ENCODE data around the gene HIVEP3. TPM values are rescaled to one million over a fixed set of nuclear protein-coding genes. Genes with fewer than 3 reads are reported as not detected.

The HIVEP3 gene
- total RNA-seq, 4 donors from 2014 or later, result 3.2 to 11.0 (median 4.2) TPM

GRCh38 chr1:41915786-41916571 is 2.7 kb downstream of the HIVEP3 start:
- peak overlapping the region in 1 of 4 donors; percentile 17 for H3K27ac ChIP-seq
- no peak for TF ChIP-seq POLR2A (IDR thresholded peaks at IDR 0.05)
- TF ChIP-seq CTCF (IDR thresholded peaks at IDR 0.05), result no peak
- H3K4me1 ChIP-seq, result peaks cover 0 to 48% (median 13%) of the 10 kb centered on the region in 3 donors
- H3K27me3 ChIP-seq, result peaks cover 0 to 7% (median 0%) of the 10 kb centered on the region in 4 donors
- no peaks in the 10 kb centered on the region for H3K9me3 ChIP-seq
- intact Hi-C loops (cut with DNase I), result no loop called here
- no peak overlapping the region for H3K4me3 ChIP-seq
- WGBS, 2 donors, result 65 to 79% methylated on average over 3 to 4 of the region's 4 CpGs
- no peak for DNase-seq
- no peaks in the 10 kb centered on the region for H3K36me3 ChIP-seq

GRCh38 chr1:41914516-41914915 is 4.2 kb downstream of the HIVEP3 start:
- DNase-seq, result no peak
- WGBS, 2 donors, result 64 to 69% methylated on average over 3 of the region's 3 CpGs
- Histone ChIP-seq H3K27ac (no peak overlapping the region), H3K4me1 (peaks cover 0 to 39% (median 13%) of the 10 kb centered on the region in 3 donors), H3K27me3 (peaks cover 0 to 7% (median 0%) of the 10 kb centered on the region in 4 donors), H3K36me3 (no peaks in the 10 kb centered on the region), H3K9me3 (no peaks in the 10 kb centered on the region), H3K4me3 (no peak overlapping the region)
- TF ChIP-seq CTCF (IDR thresholded peaks at IDR 0.05) (no peak), POLR2A (IDR thresholded peaks at IDR 0.05) (no peak)
- intact Hi-C loops (cut with DNase I), result no loop called here

- peaks cover 0 to 24% (median 13%) of the 10 kb centered on the region in 3 donors for H3K4me1 ChIP-seq
- peaks cover 0 to 7% (median 0%) of the 10 kb centered on the region in 4 donors for H3K27me3 ChIP-seq
- intact Hi-C loops (cut with DNase I), result no loop called here
- H3K9me3 ChIP-seq, result no peaks in the 10 kb centered on the region
- no peak overlapping the region for H3K27ac ChIP-seq
- H3K36me3 ChIP-seq, result no peaks in the 10 kb centered on the region
- WGBS, 2 donors, result 75 to 85% methylated on average over 1 of the region's 1 CpG
- no peak overlapping the region for H3K4me3 ChIP-seq
- DNase-seq, result no peak
- TF ChIP-seq CTCF (IDR thresholded peaks at IDR 0.05), result no peak
- TF ChIP-seq POLR2A (IDR thresholded peaks at IDR 0.05), result no peak
These were observed 5.7 kb downstream of the HIVEP3 start for GRCh38 chr1:41913014-41913413.

- intact Hi-C loops (cut with DNase I), result no loop called here
- WGBS, 2 donors, result 47 to 64% methylated on average over 3 of the region's 3 CpGs
- H3K27ac ChIP-seq, result no peak overlapping the region
These were observed 10.3 kb downstream of the HIVEP3 start for GRCh38 chr1:41908288-41908895.

More at GRCh38 chr1:41908288-41908895, 10.3 kb downstream of the HIVEP3 start:
- Histone ChIP-seq H3K4me1 (no peaks in the 10 kb centered on the region), H3K9me3 (no peaks in the 10 kb centered on the region), H3K36me3 (no peaks in the 10 kb centered on the region), H3K27me3 (no peaks in the 10 kb centered on the region), H3K4me3 (no peak overlapping the region)
- DNase-seq, result no peak
- TF ChIP-seq POLR2A (IDR thresholded peaks at IDR 0.05) (no peak), CTCF (IDR thresholded peaks at IDR 0.05) (no peak)

Measured in esophagus squamous epithelium (tissue), 5 donors.